Ishikawa (cell line): ENCODE measurements around the gene MZB1.

Experiments
- CEBPB ChIP-seq: IDR thresholded peaks from 2 replicates; pipeline ENCODE4 v1.6.1; 2012
- CREB1 ChIP-seq: IDR thresholded peaks from 2 replicates; pipeline ENCODE4 v1.6.1; 2012; ENCODE audit warnings: low read depth
- EP300 ChIP-seq: IDR thresholded peaks from 2 replicates; pipeline ENCODE4 v1.6.1; 2012; ENCODE audit warnings: borderline replicate concordance
- FOXM1 ChIP-seq: IDR thresholded peaks from 2 replicates; pipeline ENCODE4 v1.6.1; 2012; ENCODE audit warnings: low read depth, borderline replicate concordance
- MAX ChIP-seq: IDR thresholded peaks from 2 replicates; pipeline ENCODE4 v1.6.1; 2012
- NFIC ChIP-seq: IDR thresholded peaks from 2 replicates; pipeline ENCODE4 v1.6.1; 2012
- RAD21 ChIP-seq: IDR thresholded peaks from 2 replicates; pipeline ENCODE4 v1.6.1; 2012; ENCODE audit warnings: low read depth
- TAF1 ChIP-seq: IDR thresholded peaks from 2 replicates; pipeline ENCODE4 v1.6.1; 2012; ENCODE audit warnings: low read depth, mild to moderate bottlenecking
- TCF12 ChIP-seq: IDR thresholded peaks from 2 replicates; pipeline ENCODE4 v1.6.1; 2012; ENCODE audit warnings: low read depth
- YY1 ChIP-seq: IDR thresholded peaks from 2 replicates; pipeline ENCODE4 v1.6.1; 2012; ENCODE audit warnings: low read depth
- ZBTB7A ChIP-seq: IDR thresholded peaks from 2 replicates; pipeline ENCODE4 v1.6.1; 2012; ENCODE audit warnings: low read depth
- TF ChIP-seq, protein P1 (sequence below): IDR thresholded peaks from 2 replicates; pipeline ENCODE4 v1.6.1; 2012; ENCODE audit warnings: low read depth, mild to moderate bottlenecking

DNA sequence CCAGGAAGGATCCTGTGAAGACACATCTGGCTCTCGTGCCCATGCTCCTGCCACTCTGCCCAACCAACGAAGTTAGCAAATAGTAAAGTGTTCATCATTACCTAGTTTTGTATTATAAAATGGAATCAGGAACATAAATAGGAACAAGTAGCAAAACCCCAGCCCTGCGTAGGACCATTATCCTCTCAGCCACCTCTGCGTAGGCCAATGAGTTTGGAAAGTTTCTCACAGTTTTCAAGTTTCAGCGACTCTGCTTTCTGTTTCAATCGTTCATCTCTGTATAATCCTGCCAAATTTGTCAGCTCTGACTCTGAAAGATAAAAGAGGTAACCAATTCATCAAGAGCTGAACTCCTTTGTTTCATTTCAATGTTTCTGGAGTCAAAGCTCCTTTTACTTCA lies 24.2 kb upstream of the MZB1 start:
- TF ChIP-seq MAX = no peak
- TF ChIP-seq EP300 = no peak
- no peak for TF ChIP-seq ZBTB7A
- no peak for TF ChIP-seq FOXM1
- TF ChIP-seq, protein P1, sequence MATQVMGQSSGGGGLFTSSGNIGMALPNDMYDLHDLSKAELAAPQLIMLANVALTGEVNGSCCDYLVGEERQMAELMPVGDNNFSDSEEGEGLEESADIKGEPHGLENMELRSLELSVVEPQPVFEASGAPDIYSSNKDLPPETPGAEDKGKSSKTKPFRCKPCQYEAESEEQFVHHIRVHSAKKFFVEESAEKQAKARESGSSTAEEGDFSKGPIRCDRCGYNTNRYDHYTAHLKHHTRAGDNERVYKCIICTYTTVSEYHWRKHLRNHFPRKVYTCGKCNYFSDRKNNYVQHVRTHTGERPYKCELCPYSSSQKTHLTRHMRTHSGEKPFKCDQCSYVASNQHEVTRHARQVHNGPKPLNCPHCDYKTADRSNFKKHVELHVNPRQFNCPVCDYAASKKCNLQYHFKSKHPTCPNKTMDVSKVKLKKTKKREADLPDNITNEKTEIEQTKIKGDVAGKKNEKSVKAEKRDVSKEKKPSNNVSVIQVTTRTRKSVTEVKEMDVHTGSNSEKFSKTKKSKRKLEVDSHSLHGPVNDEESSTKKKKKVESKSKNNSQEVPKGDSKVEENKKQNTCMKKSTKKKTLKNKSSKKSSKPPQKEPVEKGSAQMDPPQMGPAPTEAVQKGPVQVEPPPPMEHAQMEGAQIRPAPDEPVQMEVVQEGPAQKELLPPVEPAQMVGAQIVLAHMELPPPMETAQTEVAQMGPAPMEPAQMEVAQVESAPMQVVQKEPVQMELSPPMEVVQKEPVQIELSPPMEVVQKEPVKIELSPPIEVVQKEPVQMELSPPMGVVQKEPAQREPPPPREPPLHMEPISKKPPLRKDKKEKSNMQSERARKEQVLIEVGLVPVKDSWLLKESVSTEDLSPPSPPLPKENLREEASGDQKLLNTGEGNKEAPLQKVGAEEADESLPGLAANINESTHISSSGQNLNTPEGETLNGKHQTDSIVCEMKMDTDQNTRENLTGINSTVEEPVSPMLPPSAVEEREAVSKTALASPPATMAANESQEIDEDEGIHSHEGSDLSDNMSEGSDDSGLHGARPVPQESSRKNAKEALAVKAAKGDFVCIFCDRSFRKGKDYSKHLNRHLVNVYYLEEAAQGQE = no peak
- TF ChIP-seq CREB1 = no peak
- no peak for TF ChIP-seq TCF12
- TF ChIP-seq YY1 = no peak
- TF ChIP-seq CEBPB = no peak
- TF ChIP-seq RAD21 = no peak
- no peak for TF ChIP-seq NFIC
- no peak for TF ChIP-seq TAF1
